Measurements from ENCODE around the gene MYL12B. TPM values are rescaled to one million over a fixed set of nuclear protein-coding genes. Genes with fewer than 3 reads are reported as not detected.

The MYL12B gene
- total and polyA plus RNA-seq, 2 experiments from 2014 or later, result 519 to 721 TPM

- peak overlapping the region; percentile 74 for H3K4me2 ChIP-seq
- peak overlapping the region; percentile 60 for H2AFZ ChIP-seq
- peak overlapping the region; percentile 2 for H3K4me3 ChIP-seq
- no peaks in the 10 kb centered on the region for H3K9me3 ChIP-seq (ENCODE audit: low read depth)
- no peaks in the 10 kb centered on the region for H3K36me3 ChIP-seq (replicated peaks; ENCODE audit: insufficient read depth, low read depth)
- peaks cover 14% of the 10 kb centered on the region for H4K20me1 ChIP-seq (ENCODE audit: insufficient read depth, poor library complexity, severe bottlenecking)
- WGBS (ENCODE audit: low lambda C conversion rate, missing lambda C conversion rate), result 18% methylated on average over 29 of the region's 29 CpGs
- no peaks in the 10 kb centered on the region for H3K9me2 ChIP-seq (replicated peaks; ENCODE audit: insufficient read depth)
- TF ChIP-seq CTCF (IDR thresholded peaks at IDR 0.05; ENCODE audit: poor library complexity) (peak; percentile 93), EZH2 (IDR thresholded peaks at IDR 0.05; ENCODE audit: borderline replicate concordance) (no peak), EZH2phosphoT487 (IDR thresholded peaks at IDR 0.05; ENCODE audit: low read depth, severe bottlenecking, unreplicated experiment) (no peak)
- H3K79me2 ChIP-seq, result peaks cover 37% of the 10 kb centered on the region
- H3K27ac ChIP-seq, result peak overlapping the region; percentile 97
- no peaks in the 10 kb centered on the region for H3K27me3 ChIP-seq
- H3K4me1 ChIP-seq (ENCODE audit: insufficient read depth), result peaks cover 12% of the 10 kb centered on the region
- peak; percentile 95 for DNase-seq (ENCODE audit: low spot score)
Observed at GRCh38 chr18:3245853-3246634, 15.9 kb upstream of the MYL12B start.

- WGBS (ENCODE audit: low lambda C conversion rate, missing lambda C conversion rate), result 51% methylated on average over 23 of the region's 23 CpGs
- Histone ChIP-seq H3K4me3 (peak overlapping the region; percentile 10), H3K4me2 (peak overlapping the region; percentile 74), H3K4me1 (ENCODE audit: insufficient read depth) (peaks cover 12% of the 10 kb centered on the region), H3K27ac (peak overlapping the region; percentile 97), H4K20me1 (ENCODE audit: insufficient read depth, poor library complexity, severe bottlenecking) (peaks cover 16% of the 10 kb centered on the region), H3K9me2 (replicated peaks; ENCODE audit: insufficient read depth) (no peaks in the 10 kb centered on the region), H3K9me3 (ENCODE audit: low read depth) (no peaks in the 10 kb centered on the region), H3K79me2 (peaks cover 44% of the 10 kb centered on the region), H2AFZ (peak overlapping the region; percentile 49), H3K36me3 (replicated peaks; ENCODE audit: insufficient read depth, low read depth) (no peaks in the 10 kb centered on the region), H3K27me3 (no peaks in the 10 kb centered on the region)
- DNase-seq (ENCODE audit: low spot score), result no peak
- TF ChIP-seq CTCF (IDR thresholded peaks at IDR 0.05; ENCODE audit: poor library complexity), result no peak
- TF ChIP-seq EZH2 (IDR thresholded peaks at IDR 0.05; ENCODE audit: borderline replicate concordance), result no peak
- TF ChIP-seq EZH2phosphoT487 (IDR thresholded peaks at IDR 0.05; ENCODE audit: low read depth, severe bottlenecking, unreplicated experiment), result no peak
Observed at GRCh38 chr18:3246635-3247239, 15.2 kb upstream of the MYL12B start.

GRCh38 chr18:3247240-3248061, 14.5 kb upstream of the MYL12B start, which contains the start of gene MYL12A:
Gene MYL12A (plus strand): TSS chr18:3247801. CDS start chr18:3253248, 5,447 bp downstream.
- Histone ChIP-seq H3K27ac (peak within 1 kb of the TSS; percentile 97), H3K4me1 (ENCODE audit: insufficient read depth) (peaks cover 15% of the 10 kb centered on the region), H3K9me3 (ENCODE audit: low read depth) (no peaks in the 10 kb centered on the region), H3K36me3 (replicated peaks; ENCODE audit: insufficient read depth, low read depth) (no peaks in the 10 kb centered on the region), H2AFZ (peak within 1 kb of the TSS; percentile 55), H3K9me2 (replicated peaks; ENCODE audit: insufficient read depth) (no peaks in the 10 kb centered on the region), H4K20me1 (ENCODE audit: insufficient read depth, poor library complexity, severe bottlenecking) (peaks cover 16% of the 10 kb centered on the region), H3K79me2 (peaks cover 51% of the 10 kb centered on the region), H3K4me2 (peak within 1 kb of the TSS; percentile 74), H3K27me3 (no peaks in the 10 kb centered on the region), H3K4me3 (peak within 1 kb of the TSS; percentile 59)
- DNase-seq (ENCODE audit: low spot score), result peak; percentile 99
- TF ChIP-seq EZH2 (IDR thresholded peaks at IDR 0.05; ENCODE audit: borderline replicate concordance), result no peak
- 1% methylated on average over 65 of the region's 65 CpGs for WGBS (ENCODE audit: low lambda C conversion rate, missing lambda C conversion rate)
